Subcutaneous abdominal adipose tissue (tissue), 5 donors: ENCODE data around the gene DISP3.

ENCODE experiments used
- H3K27ac ChIP-seq: one replicate; pipeline ENCODE4 v1.7.0; 2013; ENCODE audit warnings: low read depth, mild to moderate bottlenecking, inconsistent platforms, low read length, moderate library complexity
- H3K27me3 ChIP-seq, 5 donors: one replicate each; pipeline ENCODE4 v1.7.0; 2013; ENCODE audit warnings: low read length in 5 of 5, inconsistent platforms in 1 of 5; ENCODE audit not compliant: control insufficient read depth in 5 of 5, insufficient read depth in 4 of 5
- H3K36me3 ChIP-seq, 5 donors: one replicate each; pipeline ENCODE4 v1.7.0; 2013; ENCODE audit warnings: low read length in 5 of 5; ENCODE audit not compliant: control insufficient read depth in 5 of 5, insufficient read depth in 5 of 5
- H3K4me1 ChIP-seq, 5 donors: one replicate each; pipeline ENCODE4 v1.7.0; 2013; ENCODE audit warnings: low read length in 5 of 5, mild to moderate bottlenecking in 3 of 5, moderate library complexity in 1 of 5; ENCODE audit not compliant: control insufficient read depth in 5 of 5, insufficient read depth in 5 of 5
- H3K4me3 ChIP-seq, 5 donors: one replicate each; pipeline ENCODE4 v1.7.0; 2013; ENCODE audit warnings: low read length in 5 of 5, low read depth in 1 of 5
- H3K9ac ChIP-seq, 5 donors: one replicate each; pipeline ENCODE4 v1.7.0; 2013; ENCODE audit warnings: low read length in 5 of 5, mild to moderate bottlenecking in 4 of 5, moderate library complexity in 3 of 5
- H3K9me3 ChIP-seq, 5 donors: one replicate each; pipeline ENCODE4 v1.7.0; 2013; ENCODE audit warnings: low read length in 5 of 5; ENCODE audit not compliant: control insufficient read depth in 5 of 5
- donor health status: healthy.
- donor health status: healthy.
- donor health status: healthy.
- donor health status: healthy.
- donor health status: healthy.

DISP3 gene

DNA sequence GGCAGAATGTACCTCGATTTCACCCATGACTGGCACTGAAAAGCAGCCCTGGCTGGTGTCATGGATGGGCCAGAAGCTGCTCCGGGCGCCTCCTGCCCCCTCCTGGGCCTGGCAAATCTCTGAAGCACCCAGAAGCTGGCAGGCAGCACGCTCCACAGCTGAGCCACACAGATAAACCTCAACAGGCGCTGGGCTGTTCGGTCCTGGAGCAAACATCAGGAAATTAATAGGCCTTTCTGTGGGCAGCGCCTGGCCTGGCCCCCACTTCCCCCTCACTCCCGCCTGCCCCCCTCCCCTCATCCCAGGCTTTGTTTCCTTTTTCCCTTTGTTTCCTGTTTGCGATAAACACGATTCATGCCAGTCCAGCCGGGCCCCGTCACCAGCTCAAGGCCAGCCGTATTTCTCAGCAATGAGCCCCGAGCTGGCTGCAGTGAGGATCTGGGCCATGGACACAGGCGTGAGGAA, 20.1 kb upstream of the DISP3 start:
- Histone ChIP-seq H3K36me3 (no peaks in the 10 kb centered on the region), H3K4me1 (no peaks in the 10 kb centered on the region), H3K27me3 (peaks cover 21 to 54% (median 49%) of the 10 kb centered on the region in 5 donors), H3K27ac (no peak overlapping the region), H3K9me3 (no peaks in the 10 kb centered on the region), H3K9ac (no peak overlapping the region), H3K4me3 (no peak overlapping the region)

DNA sequence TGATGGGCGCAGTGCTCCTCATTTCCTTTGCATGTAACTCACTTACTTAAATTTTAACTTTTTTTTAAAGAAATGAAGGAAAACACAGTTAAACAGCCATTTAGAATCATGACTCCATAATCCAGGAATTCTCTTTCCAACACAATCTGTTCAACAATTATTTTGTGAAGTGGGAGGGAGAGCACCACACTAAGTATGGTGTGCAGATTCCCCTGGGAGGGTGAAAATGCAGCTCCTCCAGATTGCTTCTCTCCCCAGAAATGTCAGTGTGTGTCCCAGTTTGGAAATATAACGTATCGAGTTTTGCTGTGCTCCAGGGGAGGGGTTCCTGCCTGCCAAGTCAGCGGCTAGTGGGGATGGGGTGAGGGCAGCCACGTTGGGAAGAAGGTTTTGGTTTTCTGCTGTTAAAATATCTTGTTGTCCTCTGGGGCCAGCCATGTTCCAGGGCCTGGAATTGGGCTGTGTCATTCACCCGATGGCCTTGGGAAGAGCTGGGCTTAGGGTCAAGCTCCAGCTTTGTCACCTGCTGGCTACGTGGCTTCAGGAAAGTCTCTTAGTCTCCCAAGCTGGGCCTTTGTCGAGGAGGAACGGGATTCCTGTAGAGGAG, 17.3 kb upstream of the DISP3 start:
- Histone ChIP-seq H3K27ac (no peak overlapping the region), H3K9ac (no peak overlapping the region), H3K36me3 (no peaks in the 10 kb centered on the region), H3K27me3 (peaks cover 17 to 44% (median 28%) of the 10 kb centered on the region in 5 donors), H3K4me3 (no peak overlapping the region), H3K9me3 (no peaks in the 10 kb centered on the region), H3K4me1 (no peaks in the 10 kb centered on the region)

DNA sequence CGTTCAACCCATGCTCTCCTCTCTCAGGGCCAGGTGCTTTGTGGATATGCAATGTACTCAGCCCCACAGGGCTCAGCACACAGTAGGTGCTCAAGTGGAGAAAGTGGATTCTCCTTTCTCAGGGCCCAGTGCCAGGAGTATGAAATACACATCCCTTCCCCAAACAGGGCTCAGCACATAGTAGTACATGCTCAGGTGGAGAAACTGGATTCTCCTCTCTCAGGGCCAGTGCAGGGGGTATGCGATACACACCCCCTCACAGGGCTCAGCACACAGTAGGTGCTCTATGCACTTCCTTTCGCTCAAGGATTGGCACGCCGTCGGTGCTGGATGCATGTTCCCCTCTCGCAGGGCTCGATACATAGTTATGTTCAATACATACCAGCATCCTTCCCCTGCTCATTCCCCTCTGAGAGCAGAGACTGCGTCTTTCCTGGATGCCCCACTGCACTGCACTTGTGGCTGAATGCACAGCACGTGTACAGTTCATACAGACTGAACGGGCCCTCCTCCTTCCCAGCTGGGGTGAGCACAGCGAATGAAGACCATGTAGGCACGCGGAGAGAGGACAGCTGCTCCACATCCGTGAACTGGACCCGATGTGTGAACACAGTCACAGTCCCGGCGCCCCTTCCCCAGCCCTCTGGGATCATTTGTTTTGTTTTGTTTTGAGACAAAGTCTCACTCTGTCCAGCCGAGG, 16.6 kb upstream of the DISP3 start:
- Histone ChIP-seq H3K9ac (no peak overlapping the region), H3K9me3 (peaks cover 0 to 3% (median 0%) of the 10 kb centered on the region in 5 donors), H3K27ac (no peak overlapping the region), H3K4me1 (no peaks in the 10 kb centered on the region), H3K4me3 (no peak overlapping the region), H3K36me3 (no peaks in the 10 kb centered on the region), H3K27me3 (peaks cover 19 to 37% (median 26%) of the 10 kb centered on the region in 5 donors)

DNA sequence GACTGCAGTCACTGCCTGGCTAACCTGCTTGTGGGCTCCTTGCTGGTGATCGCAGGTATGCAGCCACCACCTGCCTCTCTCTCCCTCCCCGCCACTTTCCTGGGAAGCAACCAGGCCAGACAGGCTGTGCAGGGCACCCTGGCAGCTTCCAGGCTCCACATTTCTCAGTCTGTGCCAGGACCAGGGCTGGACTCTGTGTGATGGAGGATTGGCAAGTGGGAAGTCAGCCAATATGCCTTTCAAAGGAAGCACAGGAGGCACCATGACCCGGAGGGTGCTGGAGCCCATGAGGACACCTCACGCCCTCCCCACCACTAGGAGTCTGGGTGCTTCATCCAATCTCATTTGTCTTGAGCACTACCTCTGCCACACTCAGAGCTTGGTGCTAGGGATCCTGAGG, 15.8 kb upstream of the DISP3 start:
- Histone ChIP-seq H3K9me3 (peaks cover 0 to 4% (median 0%) of the 10 kb centered on the region in 5 donors), H3K9ac (no peak overlapping the region), H3K27ac (no peak overlapping the region), H3K36me3 (no peaks in the 10 kb centered on the region), H3K4me3 (no peak overlapping the region), H3K27me3 (peaks cover 19 to 40% (median 26%) of the 10 kb centered on the region in 5 donors), H3K4me1 (no peaks in the 10 kb centered on the region)

DNA sequence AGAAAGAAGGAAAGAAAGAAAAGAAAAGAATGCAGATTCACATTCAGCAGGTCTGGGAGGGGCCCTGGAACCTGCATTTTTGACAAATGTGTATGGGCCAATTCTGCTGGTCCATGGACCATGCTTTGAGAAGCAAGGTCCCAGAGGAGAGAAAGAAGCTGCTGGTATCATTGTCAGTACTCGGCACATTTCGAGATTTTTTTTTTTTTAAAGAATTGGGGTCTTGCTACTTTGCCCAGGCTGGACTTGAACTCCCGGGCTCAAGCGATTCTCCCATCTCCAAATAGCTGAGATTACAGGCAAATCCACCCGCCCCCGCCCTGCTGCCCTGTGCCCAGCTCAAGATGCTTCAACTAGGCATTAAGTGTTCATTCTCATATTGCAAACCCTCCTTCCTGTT, 13.6 kb upstream of the DISP3 start:
- no peak overlapping the region for H3K27ac ChIP-seq
- no peaks in the 10 kb centered on the region for H3K36me3 ChIP-seq
- no peak overlapping the region for H3K9ac ChIP-seq
- no peak overlapping the region for H3K4me3 ChIP-seq
- H3K9me3 ChIP-seq = peaks cover 0 to 4% (median 0%) of the 10 kb centered on the region in 5 donors
- no peaks in the 10 kb centered on the region for H3K4me1 ChIP-seq
- peaks cover 17 to 35% (median 26%) of the 10 kb centered on the region in 5 donors for H3K27me3 ChIP-seq

- H3K27ac ChIP-seq = no peak overlapping the region
- no peaks in the 10 kb centered on the region for H3K36me3 ChIP-seq
- H3K9ac ChIP-seq = no peak overlapping the region
- H3K4me1 ChIP-seq = no peaks in the 10 kb centered on the region
- peaks cover 0 to 4% (median 0%) of the 10 kb centered on the region in 5 donors for H3K9me3 ChIP-seq
- H3K27me3 ChIP-seq = peaks cover 13 to 32% (median 26%) of the 10 kb centered on the region in 5 donors
- no peak overlapping the region for H3K4me3 ChIP-seq
Observed at GRCh38 chr1:11466416-11466815, 12.5 kb upstream of the DISP3 start.

DNA sequence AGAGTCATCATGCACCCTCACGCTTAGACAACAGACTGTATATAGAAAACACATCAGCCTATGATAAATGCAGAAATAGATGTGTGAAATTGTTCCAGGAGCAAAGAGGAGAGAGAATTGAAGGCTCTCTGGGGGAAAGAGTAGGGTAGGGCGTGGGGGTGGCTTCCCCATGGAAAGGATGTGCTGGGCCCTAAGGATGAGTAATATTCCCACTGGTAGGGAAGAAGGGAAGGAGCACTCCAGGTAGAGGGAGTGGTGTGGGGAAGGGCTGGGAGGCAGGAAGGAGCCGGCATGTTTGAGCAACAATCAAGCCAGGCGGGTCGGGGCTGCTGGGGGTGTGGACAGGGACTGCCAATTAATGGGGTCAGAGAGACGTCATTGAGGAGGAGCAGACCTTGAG, 10.1 kb upstream of the DISP3 start:
- Histone ChIP-seq H3K9ac (no peak overlapping the region), H3K36me3 (no peaks in the 10 kb centered on the region), H3K9me3 (peaks cover 0 to 4% (median 0%) of the 10 kb centered on the region in 5 donors), H3K27me3 (peaks cover under 1 to 18% (median 9%) of the 10 kb centered on the region in 5 donors), H3K4me3 (no peak overlapping the region), H3K27ac (no peak overlapping the region), H3K4me1 (no peaks in the 10 kb centered on the region)

DNA sequence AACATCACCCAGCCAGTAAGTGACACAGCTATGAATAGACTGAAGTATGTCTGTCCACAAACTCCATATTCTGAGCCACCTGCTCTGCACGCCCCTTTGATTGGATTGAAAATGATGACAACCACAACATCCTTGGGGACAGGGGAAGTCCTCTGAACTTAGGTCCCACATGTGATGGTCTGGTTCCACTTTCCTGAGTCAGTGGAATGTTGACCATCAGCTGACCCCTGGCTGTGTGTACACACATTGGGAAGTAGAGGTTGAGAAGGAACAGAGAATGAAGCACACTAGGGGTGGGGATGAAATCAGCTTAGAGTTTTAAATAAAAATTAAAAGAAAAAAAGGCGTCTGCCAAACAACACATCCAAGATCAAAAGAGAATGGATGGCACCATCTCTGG, 8.0 kb upstream of the DISP3 start:
- Histone ChIP-seq H3K36me3 (no peaks in the 10 kb centered on the region), H3K27ac (no peak overlapping the region), H3K9me3 (peaks cover 0 to 4% (median 0%) of the 10 kb centered on the region in 5 donors), H3K4me3 (no peak overlapping the region), H3K4me1 (no peaks in the 10 kb centered on the region), H3K9ac (no peak overlapping the region), H3K27me3 (peaks cover 9 to 22% (median 16%) of the 10 kb centered on the region in 5 donors)

- H3K4me1 ChIP-seq = no peaks in the 10 kb centered on the region
- H3K9ac ChIP-seq = no peak overlapping the region
Observed at GRCh38 chr1:11471473-11471872, 7.5 kb upstream of the DISP3 start.

GRCh38 chr1:11472284-11472683, 6.7 kb upstream of the DISP3 start:
- Histone ChIP-seq H3K4me3 (no peak overlapping the region), H3K36me3 (no peaks in the 10 kb centered on the region), H3K27ac (no peak overlapping the region), H3K9me3 (peaks cover 0 to 3% (median 0%) of the 10 kb centered on the region in 5 donors), H3K4me1 (no peaks in the 10 kb centered on the region), H3K9ac (no peak overlapping the region), H3K27me3 (peaks cover 16 to 34% (median 25%) of the 10 kb centered on the region in 5 donors)

More at GRCh38 chr1:11471473-11471872, 7.5 kb upstream of the DISP3 start:
- no peak overlapping the region for H3K4me3 ChIP-seq
- H3K27ac ChIP-seq = no peak overlapping the region
- no peaks in the 10 kb centered on the region for H3K36me3 ChIP-seq
- peaks cover 12 to 26% (median 18%) of the 10 kb centered on the region in 5 donors for H3K27me3 ChIP-seq
- H3K9me3 ChIP-seq = peaks cover 0 to 4% (median 0%) of the 10 kb centered on the region in 5 donors
